Stimulated activated CD8-positive, alpha-beta memory T cell treated with anti-CD3 and anti-CD28 coated beads, Interleukin-4, amount 100 ng/mL, for 4 hours (primary cell): ENCODE results near the gene RNF114.
"Not testable (repeated sequence)": the region's sequence is repeated elsewhere in the genome, so short reads cannot be mapped to it uniquely, and the experiment has no call there.

Source experiments
- DNase-seq, 2 donors: peaks; one replicate each; pipeline ENCODE4 v3.0.0-alpha.2; 2020; ENCODE audit warnings: low read depth in 2 of 2, low spot score in 1 of 2

Gene RNF114

GRCh38 chr20:49985157-49985556 lies 49.0 kb downstream of the RNF114 start:
- DNase-seq = no peak

- DNase-seq = no peak
Observed at GRCh38 chr20:49985617-49986016, 49.4 kb downstream of the RNF114 start.

GRCh38 chr20:49986049-49986448 lies 49.9 kb downstream of the RNF114 start:
- no peak for DNase-seq

- DNase-seq = no peak
Observed at GRCh38 chr20:49987015-49987867, 51.0 kb downstream of the RNF114 start.

GRCh38 chr20:49987868-49988690 lies 51.9 kb downstream of the RNF114 start:
- no peak for DNase-seq

- DNase-seq = no peak
Observed at GRCh38 chr20:49989234-49990065, 53.3 kb downstream of the RNF114 start.

- no peak for DNase-seq
Observed at GRCh38 chr20:49990271-49990720, 54.1 kb downstream of the RNF114 start.

- DNase-seq = no peak
Observed at GRCh38 chr20:49993301-49993751, 57.1 kb downstream of the RNF114 start.

GRCh38 chr20:49995586-49995985 lies 59.4 kb downstream of the RNF114 start:
- no peak for DNase-seq

GRCh38 chr20:49998478-49999188 lies 62.4 kb downstream of the RNF114 start:
- not testable (repeated sequence) for DNase-seq

GRCh38 chr20:49999329-49999728 lies 63.1 kb downstream of the RNF114 start:
- no peak for DNase-seq

GRCh38 chr20:50000548-50001222 lies 64.5 kb downstream of the RNF114 start:
- DNase-seq = not testable (repeated sequence)

- no peak for DNase-seq
Observed at GRCh38 chr20:50001784-50002311, 65.7 kb downstream of the RNF114 start.

GRCh38 chr20:50003253-50003656 lies 67.1 kb downstream of the RNF114 start:
- no peak for DNase-seq
